ENCODE results near the gene CD55.

DNA sequence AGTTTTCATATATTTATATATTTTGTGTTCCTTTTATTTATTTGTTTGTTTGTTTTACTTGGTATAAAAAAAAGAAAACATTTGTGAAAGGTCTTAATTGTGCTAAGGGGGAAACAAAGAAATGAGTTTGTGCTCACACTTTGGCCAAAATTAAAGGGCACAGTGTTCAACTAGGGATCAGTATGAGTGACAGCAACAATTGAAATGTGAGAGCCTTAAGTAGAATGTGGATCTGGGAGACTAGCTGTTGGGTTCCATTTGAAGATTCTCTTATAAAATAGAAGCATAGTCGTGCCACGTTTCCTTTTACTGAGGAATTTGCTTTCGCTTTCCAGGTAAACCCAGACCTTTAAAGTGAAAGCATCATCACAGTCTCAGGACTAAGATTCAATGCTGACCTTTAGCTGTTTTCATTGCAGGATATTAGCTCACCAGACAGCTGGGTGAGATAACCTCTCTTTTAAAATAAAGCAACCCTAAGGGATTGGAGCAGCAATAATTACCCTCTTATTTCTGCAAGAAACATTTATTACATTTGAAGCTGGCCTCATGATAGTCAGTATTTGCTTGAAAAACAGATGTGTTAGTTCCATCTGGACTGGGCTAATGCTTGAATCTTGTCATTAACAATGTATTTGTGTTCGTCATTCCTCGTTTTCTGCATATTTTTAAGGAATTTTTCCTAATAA, 37.1 kb upstream of the CD55 start:
- no peak for TF ChIP-seq CTCF (IDR thresholded peaks at IDR 0.05)
- TF ChIP-seq POLR2A (IDR thresholded peaks at IDR 0.05): no peak
- no peak for TF ChIP-seq POLR2AphosphoS5 (IDR thresholded peaks at IDR 0.05)

All from prostate gland (tissue), 2 donors.